H1 (cell line): ENCODE data around the gene CYP2C18. TPM values are rescaled to one million over a fixed set of nuclear protein-coding genes. Genes with fewer than 3 reads are reported as not detected.

Source experiments
- CTCF ChIA-PET: fragments of 300-600 bp; sonication (Branson Sonifier 250); formaldehyde crosslinking; loops from one replicate; lab custom pipeline; 2021; ENCODE audit not compliant: partially characterized antibody; lab: Charles Lee
- POLR2A ChIA-PET: fragments of 300-600 bp; sonication (Branson Sonifier 250); formaldehyde crosslinking; loops from one replicate; lab custom pipeline; 2021; ENCODE audit warnings: inconsistent platforms; ENCODE audit not compliant: partially characterized antibody; lab: Charles Lee
- DNase-seq, 2 experiments: peaks; one replicate each; pipeline versions ENCODE4 v3.0.0 to v3.0.0-alpha.2; 2010 to 2022; ENCODE audit warnings: low spot score in 2 of 2, low read depth in 1 of 2, mixed read lengths in 1 of 2
- FAIRE-seq: peaks from 2 replicates; lab custom pipeline; 2011; peaks lifted over from hg19 to GRCh38; lab: Jason Lieb, UNC
- H2AFZ ChIP-seq: 2 replicates; pipeline ENCODE4 v1.8.1; 2012; ENCODE audit warnings: low read length, inconsistent platforms
- H2AK5ac ChIP-seq: 2 replicates; pipeline ENCODE4 v1.6.1; 2013; ENCODE audit warnings: low read depth, low read length
- H2BK120ac ChIP-seq: replicated peaks from 2 replicates; pipeline ENCODE3; 2013; ENCODE audit warnings: low read depth, low read length, inconsistent platforms
- H2BK12ac ChIP-seq: 2 replicates; pipeline ENCODE4 v1.6.1; 2013; ENCODE audit warnings: low read depth, low read length
- H2BK15ac ChIP-seq: 2 replicates; pipeline ENCODE4 v1.6.1; 2013; ENCODE audit warnings: low read length
- H2BK20ac ChIP-seq: 2 replicates; pipeline ENCODE4 v1.6.1; 2013; ENCODE audit warnings: low read length
- H2BK5ac ChIP-seq: 2 replicates; pipeline ENCODE4 v1.6.1; 2013; ENCODE audit warnings: low read depth, low read length
- H3K14ac ChIP-seq: 2 replicates; pipeline ENCODE4 v1.6.1; 2013; ENCODE audit warnings: inconsistent platforms; ENCODE audit not compliant: insufficient read length
- H3K18ac ChIP-seq: 2 replicates; pipeline ENCODE4 v1.6.1; 2013; ENCODE audit warnings: low read length; ENCODE audit errors: extremely low read depth
- H3K23ac ChIP-seq: 2 replicates; pipeline ENCODE4 v1.6.1; 2013; ENCODE audit warnings: inconsistent platforms; ENCODE audit not compliant: insufficient read length
- H3K23me2 ChIP-seq: 2 replicates; pipeline ENCODE4 v1.6.1; 2013; ENCODE audit warnings: low read depth, low read length
- H3K27ac ChIP-seq: 2 replicates; pipeline ENCODE4 v1.6.1; 2011; ENCODE audit warnings: low read depth, low read length, inconsistent platforms
- H3K27me3 ChIP-seq, 4 experiments: replicated peaks in 1 of 4; 1 replicate in 1 of 4; 2 replicates in 3 of 4; pipeline versions ENCODE4 v1.6.1 to v1.8.1; 2011 to 2013; ENCODE audit warnings: low read length in 3 of 4, mild to moderate bottlenecking in 3 of 4, inconsistent platforms in 2 of 4, mixed read lengths in 2 of 4, moderate library complexity in 1 of 4; ENCODE audit not compliant: control insufficient read depth in 3 of 4, insufficient read depth in 3 of 4; ENCODE audit errors: extremely low read depth in 1 of 4
- H3K36me3 ChIP-seq, 4 experiments: 2 replicates each; pipeline versions ENCODE4 v1.6.1 to v1.8.1; 2011 to 2013; ENCODE audit warnings: mild to moderate bottlenecking in 4 of 4, low read length in 3 of 4, moderate library complexity in 2 of 4, control low read depth in 1 of 4, inconsistent platforms in 1 of 4; ENCODE audit not compliant: insufficient read depth in 4 of 4, control insufficient read depth in 2 of 4
- H3K4ac ChIP-seq: replicated peaks from 2 replicates; pipeline ENCODE3; 2013; ENCODE audit warnings: low read length, low read depth, mixed read lengths, inconsistent platforms; ENCODE audit not compliant: insufficient read length
- H3K4me1 ChIP-seq, 4 experiments: replicated peaks in 1 of 4; 1 replicate in 1 of 4; 2 replicates in 3 of 4; pipeline versions ENCODE4 v1.6.1 to v1.8.1; 2011 to 2013; ENCODE audit warnings: low read length in 3 of 4, inconsistent platforms in 2 of 4, mixed read lengths in 1 of 4; ENCODE audit not compliant: insufficient read depth in 4 of 4, control insufficient read depth in 3 of 4
- H3K4me2 ChIP-seq, 2 experiments: 2 replicates each; pipeline versions ENCODE4 v1.6.1 to v1.8.1; 2011 to 2013; ENCODE audit warnings: low read depth in 2 of 2, low read length in 2 of 2, control low read depth in 1 of 2, inconsistent platforms in 1 of 2, mild to moderate bottlenecking in 1 of 2; ENCODE audit not compliant: insufficient read depth in 1 of 2
- H3K4me3 ChIP-seq, 4 experiments: fragments of 200-600, 300-600 bp in 1 of 4; sonication (generic), shearing (Covaris generic), sonication (Bioruptor Twin) in 1 of 4; 2 replicates each; pipeline versions ENCODE4 v1.5.1 to v1.8.1; 2011 to 2016; ENCODE audit warnings: low read length in 4 of 4, low read depth in 3 of 4, control low read depth in 2 of 4, inconsistent platforms in 2 of 4, mild to moderate bottlenecking in 2 of 4, mixed read lengths in 1 of 4, moderate library complexity in 1 of 4; ENCODE audit not compliant: insufficient read depth in 2 of 4; ENCODE audit errors: extremely low read depth in 1 of 4
- H3K56ac ChIP-seq: replicated peaks from 2 replicates; pipeline ENCODE3; 2013; ENCODE audit warnings: low read depth, mild to moderate bottlenecking, mixed read lengths, low read length, inconsistent platforms; ENCODE audit not compliant: insufficient read length
- H3K79me1 ChIP-seq: 2 replicates; pipeline ENCODE4 v1.6.1; 2013; ENCODE audit warnings: low read depth, low read length, control low read depth
- H3K79me2 ChIP-seq, 2 experiments: 2 replicates each; pipeline versions ENCODE4 v1.6.1 to v1.8.1; 2012 to 2013; ENCODE audit warnings: low read length in 2 of 2, mild to moderate bottlenecking in 2 of 2, inconsistent platforms in 1 of 2; ENCODE audit not compliant: insufficient read depth in 2 of 2, control insufficient read depth in 1 of 2
- H3K9ac ChIP-seq, 4 experiments: replicated peaks in 1 of 4; 1 replicate in 1 of 4; 2 replicates in 3 of 4; pipeline versions ENCODE4 v1.6.1 to v1.8.1; 2011 to 2013; ENCODE audit warnings: low read depth in 3 of 4, low read length in 3 of 4, control low read depth in 2 of 4, mild to moderate bottlenecking in 2 of 4, moderate library complexity in 2 of 4, inconsistent platforms in 1 of 4; ENCODE audit errors: extremely low read depth in 1 of 4
- H3K9me3 ChIP-seq, 2 experiments: 2 replicates each; pipeline versions ENCODE4 v1.6.1 to v1.8.1; 2012 to 2013; ENCODE audit warnings: mild to moderate bottlenecking in 2 of 2, moderate library complexity in 2 of 2, control low read depth in 1 of 2, inconsistent platforms in 1 of 2, low read depth in 1 of 2, low read length in 1 of 2, mixed read lengths in 1 of 2; ENCODE audit not compliant: insufficient read depth in 2 of 2
- H4K20me1 ChIP-seq, 2 experiments: replicated peaks in 1 of 2; 2 replicates each; pipeline versions ENCODE3 to v1.8.1; 2011 to 2013; ENCODE audit warnings: inconsistent platforms in 2 of 2, low read length in 2 of 2, mild to moderate bottlenecking in 1 of 2; ENCODE audit not compliant: insufficient read depth in 2 of 2, control insufficient read depth in 1 of 2
- H4K5ac ChIP-seq: 2 replicates; pipeline ENCODE4 v1.6.1; 2013; ENCODE audit warnings: low read length, low read depth, mixed read lengths, inconsistent platforms; ENCODE audit not compliant: insufficient read length
- H4K8ac ChIP-seq: 2 replicates; pipeline ENCODE4 v1.8.0; 2013; ENCODE audit warnings: mild to moderate bottlenecking, moderate library complexity, low read length, inconsistent platforms; ENCODE audit not compliant: insufficient read depth; ENCODE audit errors: extremely low read depth
- H4K91ac ChIP-seq: replicated peaks from 2 replicates; pipeline ENCODE3; 2013; ENCODE audit warnings: low read length, mixed read lengths, inconsistent platforms; ENCODE audit not compliant: insufficient read length
- PHF8 ChIP-seq: fragments of 200-600 bp; sonication (generic); conservative IDR thresholded peaks from 2 replicates; pipeline ENCODE4 v1.7.1; 2012; ENCODE audit warnings: low read depth, mild to moderate bottlenecking, inconsistent platforms, low read length, moderate library complexity
- WGBS, 2 experiments: shearing (Covaris generic) in 1 of 2; methylation state at CpG; one replicate each; pipeline versions ENCODE4 v1.1.6 to v1.1.7; 2013 to 2015; ENCODE audit warnings: low lambda C conversion rate in 2 of 2, mixed read lengths in 2 of 2, inconsistent platforms in 1 of 2, low coverage in 1 of 2, missing lambda C conversion rate in 1 of 2; ENCODE audit not compliant: insufficient replicate concordance in 2 of 2, insufficient coverage in 1 of 2, insufficient read length in 1 of 2; ENCODE audit errors: extremely low coverage in 1 of 2, missing lambda C conversion rate in 1 of 2; 5-methylcytosine and 5-hydroxymethylcytosine counted together
- polyA plus RNA-seq, 7 experiments: library from polyadenylated mRNA; depleted of rRNA in 3 of 7; stranded (reverse) in 5 of 7; unstranded in 2 of 7; fragments of >200 nt in 5 of 7; fragments of 200-250 nt in 2 of 7; gene quantifications; 1 replicate in 5 of 7; 2 replicates in 1 of 7; 4 replicates in 1 of 7; pipeline versions ENCODE4 v1.2.1 to v1.2.3, GENCODE V29; 2011 to 2013; ENCODE audit warnings: missing spikeins in 2 of 7, mixed read lengths in 2 of 7
- total RNA-seq: library from RNA; stranded (reverse); fragmentation: NEBNext Ultra II Directional; extraction: Animal tissue kit (Norgen Biotek cat#: 25700); gene quantifications from 2 replicates; pipeline ENCODE4 v1.2.1, GENCODE V29; 2021

The CYP2C18 gene
- total and polyA plus RNA-seq, 2 of the 8 experiments (the other 6 are each of a cell fraction or from before 2014, with no cell fraction given): 0.17 TPM; not detected in 1

DNA sequence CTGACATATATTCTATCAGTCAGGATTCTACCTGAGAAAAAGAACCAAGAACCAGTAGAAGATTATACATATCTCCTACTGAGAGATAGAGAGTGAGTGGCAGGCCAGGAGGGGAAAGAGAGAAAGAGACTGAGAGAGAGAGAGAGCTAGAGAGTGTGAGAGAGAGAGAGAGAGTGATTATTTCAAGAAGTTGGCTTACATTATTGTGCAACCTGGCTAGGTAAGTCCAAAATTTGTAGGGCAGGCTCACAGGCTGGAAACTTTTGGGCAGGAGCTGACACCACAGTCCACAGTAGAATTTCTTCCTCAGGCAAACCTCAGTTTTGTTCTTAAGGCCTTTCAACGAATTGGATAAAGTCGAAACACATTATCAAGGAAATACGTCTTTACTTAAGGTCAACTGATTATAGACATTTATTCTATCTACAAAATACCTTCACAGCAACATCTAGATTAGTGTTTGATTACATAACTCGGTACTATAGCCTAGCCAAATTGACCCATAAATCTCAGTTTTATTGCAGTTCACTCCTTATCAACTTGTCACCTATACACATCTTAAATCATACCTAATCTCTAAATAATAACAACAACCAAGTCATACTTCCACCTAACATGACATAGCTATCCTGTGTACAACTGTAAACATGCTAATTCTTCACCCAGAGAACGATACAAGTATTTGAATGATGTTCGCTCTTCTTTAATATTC is 17.0 kb upstream of the CYP2C18 start:
- no peak overlapping the region for H2BK5ac ChIP-seq
- FAIRE-seq (no peak), DNase-seq (no peak)
- H2BK120ac ChIP-seq: no peak overlapping the region
- H2BK12ac ChIP-seq: no peak overlapping the region
- H3K9ac ChIP-seq: no peak overlapping the region
- no peaks in the 10 kb centered on the region; a peak in 1 of 7 replicates for H3K27me3 ChIP-seq
- H4K91ac ChIP-seq: no peak overlapping the region
- no peak overlapping the region for H2BK20ac ChIP-seq
- no peak overlapping the region for H2AK5ac ChIP-seq
- H3K27ac ChIP-seq: no peak overlapping the region
- POLR2A ChIA-PET: interaction anchor here (0.5 kb wide), 1 partner anchor 23 kb away, joined by 4 read pairs; no protein-coding TSS in a partner anchor
- TF ChIP-seq PHF8: no peak
- H3K18ac ChIP-seq: no peak overlapping the region
- no peak overlapping the region for H2AFZ ChIP-seq
- no peaks in the 10 kb centered on the region for H3K9me3 ChIP-seq
- H2BK15ac ChIP-seq: no peak overlapping the region
- no peak overlapping the region for H4K5ac ChIP-seq
- CTCF ChIA-PET: no interaction called here
- no peak overlapping the region for H3K4me2 ChIP-seq
- no peaks in the 10 kb centered on the region for H3K79me2 ChIP-seq
- no peaks in the 10 kb centered on the region for H3K79me1 ChIP-seq
- H3K56ac ChIP-seq: no peak overlapping the region
- H4K20me1 ChIP-seq: no peaks in the 10 kb centered on the region
- H3K14ac ChIP-seq: no peak overlapping the region
- WGBS, 2 experiments: 91% methylated on average over 6 of the region's 6 CpGs; no CpG with 5 or more reads in 1 of the 2 experiments
- H3K36me3 ChIP-seq: no peaks in the 10 kb centered on the region
- H3K4me1 ChIP-seq: peaks cover 0 to 8% (median 1%) of the 10 kb centered on the region in 4 experiments; a peak in 2 of 7 replicates
- H3K23ac ChIP-seq: no peak overlapping the region
- H4K8ac ChIP-seq: no peak overlapping the region
- no peak overlapping the region for H3K4me3 ChIP-seq
- H3K23me2 ChIP-seq: no peaks in the 10 kb centered on the region
- H3K4ac ChIP-seq: no peak overlapping the region
